GM19452 (cell line): ENCODE measurements around the gene SULF2.
"Not testable (repeated sequence)": the region's sequence is repeated elsewhere in the genome, so short reads cannot be mapped to it uniquely, and the experiment has no call there.

Source experiments
- ATAC-seq: cut with Tn5 transposase; IDR thresholded peaks from one replicate; pipeline ENCODE4 v1.9.1; 2021; ENCODE audit not compliant: unreplicated experiment

Gene SULF2

GRCh38 chr20:47785311-47785853, at the start of gene SULF2:
Gene SULF2 (minus strand): TSS chr20:47785481. CDS start chr20:47757363, 28,118 bp downstream.
- ATAC-seq, result no peak

- ATAC-seq, result not testable (repeated sequence)
These were observed 46.4 kb upstream of the SULF2 start for GRCh38 chr20:47831675-47832074.

- not testable (repeated sequence) for ATAC-seq
These were observed 41.4 kb upstream of the SULF2 start for GRCh38 chr20:47826716-47827115.

- not testable (repeated sequence) for ATAC-seq
These were observed 40.7 kb upstream of the SULF2 start for GRCh38 chr20:47826006-47826405.

DNA sequence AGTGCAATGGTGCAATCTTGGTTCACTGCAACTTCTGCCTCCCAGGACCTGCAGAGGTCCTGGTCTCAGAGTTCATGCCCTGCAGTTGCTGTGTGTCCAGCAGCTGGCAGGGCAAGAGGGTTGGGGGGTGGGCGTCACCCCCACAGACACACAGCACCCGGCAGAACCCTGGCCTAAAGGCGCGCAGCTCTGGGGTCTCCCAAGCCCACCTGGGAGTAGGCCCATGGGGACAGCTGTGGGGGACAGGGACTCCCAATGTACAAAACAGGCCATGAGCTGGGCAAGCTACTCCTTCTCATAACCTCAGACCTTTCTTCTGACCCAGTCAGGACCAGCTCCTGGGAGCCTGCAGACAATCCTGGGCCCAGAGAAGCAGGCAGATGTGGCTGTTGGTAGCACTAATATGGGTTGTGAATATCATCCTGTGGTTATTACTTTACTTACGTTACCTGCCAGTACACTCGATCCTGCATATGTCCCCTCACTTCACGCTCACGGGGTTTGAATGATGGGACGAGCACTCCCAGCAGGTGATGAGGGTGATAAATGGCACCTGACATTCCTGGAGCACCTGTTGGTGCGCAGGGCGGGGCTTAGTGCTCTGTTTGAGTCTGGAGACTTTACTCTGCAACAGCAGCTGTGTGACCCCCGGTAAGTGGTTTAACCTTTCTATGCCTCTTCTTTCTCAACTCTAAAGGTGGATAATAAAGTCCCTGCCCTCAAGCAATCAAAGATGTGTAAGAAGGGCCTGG, 39.9 kb upstream of the SULF2 start:
- ATAC-seq, result no peak

DNA sequence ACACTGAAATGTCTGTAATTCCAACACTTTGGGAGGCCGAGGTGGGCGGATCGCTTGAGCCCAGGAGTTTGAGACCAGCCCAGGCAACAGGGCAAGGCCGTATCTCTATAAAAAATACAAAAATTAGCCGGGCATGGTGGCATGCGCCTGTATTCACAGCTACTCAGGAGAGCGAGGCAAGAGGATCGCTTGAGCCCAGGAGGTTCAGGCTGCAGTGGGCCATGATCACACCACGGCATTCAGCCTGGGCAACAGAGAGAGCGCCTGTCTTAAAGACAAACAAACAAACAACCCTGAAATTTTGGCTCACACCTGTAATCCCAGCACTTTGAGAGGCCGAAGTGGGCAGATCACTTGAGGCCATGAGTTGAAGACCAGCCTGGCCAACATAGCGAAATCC, 38.7 kb upstream of the SULF2 start:
- ATAC-seq, result not testable (repeated sequence)

DNA sequence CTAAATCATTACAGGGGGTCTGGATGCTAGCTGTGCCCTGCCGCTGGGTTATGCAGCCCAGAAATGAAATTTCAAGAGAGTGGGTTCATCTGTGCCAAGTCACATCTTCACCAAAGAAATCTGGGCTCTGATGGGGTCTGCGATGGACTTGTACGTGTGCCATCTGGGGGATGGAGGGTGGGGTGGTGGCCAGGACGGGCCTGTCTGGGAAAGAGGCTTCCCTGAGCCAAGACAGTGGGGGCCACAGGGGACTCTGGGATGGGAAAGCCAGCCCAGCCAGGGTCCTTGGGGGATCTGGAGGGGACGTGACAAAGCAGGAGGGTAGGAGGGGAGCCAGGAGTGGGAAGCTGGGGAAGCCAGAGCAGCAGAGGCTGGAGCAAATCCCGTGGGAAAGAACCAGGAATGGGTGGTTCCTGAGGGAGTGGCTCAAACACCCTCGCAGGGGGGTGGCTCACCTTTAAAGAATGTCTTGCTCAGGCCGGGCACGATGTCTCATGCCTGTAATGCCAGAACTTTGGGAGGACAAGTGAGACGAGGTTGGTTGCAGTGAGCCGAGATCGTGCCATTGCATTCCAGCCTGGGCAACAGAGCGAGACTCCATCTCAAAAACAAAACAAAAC, 36.3 kb upstream of the SULF2 start:
- ATAC-seq, result no peak

GRCh38 chr20:47818996-47819609, 33.8 kb upstream of the SULF2 start:
- ATAC-seq, result no peak

- ATAC-seq, result no peak
These were observed 33.2 kb upstream of the SULF2 start for GRCh38 chr20:47818466-47818865.

- ATAC-seq, result no peak
These were observed 32.7 kb upstream of the SULF2 start for GRCh38 chr20:47818016-47818415.

GRCh38 chr20:47817573-47817972, 32.3 kb upstream of the SULF2 start:
- ATAC-seq, result no peak

- no peak for ATAC-seq
These were observed 31.5 kb upstream of the SULF2 start for GRCh38 chr20:47816487-47817451.

DNA sequence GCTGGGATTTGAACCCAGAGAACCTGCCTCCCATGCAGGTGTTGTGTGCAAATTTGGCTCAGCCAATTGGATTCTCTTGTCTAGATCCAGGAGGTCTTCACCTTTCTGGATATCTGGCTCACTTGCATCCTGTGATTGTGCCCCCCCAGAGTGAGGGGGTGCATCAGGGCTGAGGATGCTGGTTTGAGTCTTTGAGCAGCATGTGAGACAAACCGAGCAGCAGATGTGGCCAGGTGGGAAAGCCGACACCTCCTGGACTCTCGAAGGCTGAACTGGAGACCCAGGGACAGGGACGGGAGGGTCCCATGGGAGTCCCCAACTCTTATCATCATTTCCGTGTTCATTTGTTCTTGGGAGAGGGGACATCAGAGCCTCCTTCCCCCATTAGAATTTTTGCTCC, 30.6 kb upstream of the SULF2 start:
- ATAC-seq, result no peak

DNA sequence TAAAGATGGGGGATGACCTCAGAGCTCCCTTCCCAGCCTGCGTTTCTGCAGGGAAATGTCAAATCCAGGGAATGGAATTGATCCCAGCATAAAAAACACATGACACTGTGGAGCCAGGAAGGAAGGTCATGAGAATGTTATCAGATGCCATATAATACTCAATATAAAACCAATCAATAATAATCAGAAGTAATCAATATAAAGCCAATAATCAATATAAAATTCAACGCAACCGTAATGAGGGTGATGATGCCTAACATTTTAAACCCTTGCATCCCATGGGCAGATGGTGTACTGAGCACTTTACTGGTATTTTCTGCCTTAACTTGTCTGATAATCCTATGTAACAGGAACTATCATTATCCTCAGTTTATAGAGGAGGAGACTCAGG, 30.1 kb upstream of the SULF2 start:
- no peak for ATAC-seq

GRCh38 chr20:47814632-47815415, 29.5 kb upstream of the SULF2 start:
- ATAC-seq, result no peak

- no peak for ATAC-seq
These were observed 25.6 kb upstream of the SULF2 start for GRCh38 chr20:47810721-47811347.

DNA sequence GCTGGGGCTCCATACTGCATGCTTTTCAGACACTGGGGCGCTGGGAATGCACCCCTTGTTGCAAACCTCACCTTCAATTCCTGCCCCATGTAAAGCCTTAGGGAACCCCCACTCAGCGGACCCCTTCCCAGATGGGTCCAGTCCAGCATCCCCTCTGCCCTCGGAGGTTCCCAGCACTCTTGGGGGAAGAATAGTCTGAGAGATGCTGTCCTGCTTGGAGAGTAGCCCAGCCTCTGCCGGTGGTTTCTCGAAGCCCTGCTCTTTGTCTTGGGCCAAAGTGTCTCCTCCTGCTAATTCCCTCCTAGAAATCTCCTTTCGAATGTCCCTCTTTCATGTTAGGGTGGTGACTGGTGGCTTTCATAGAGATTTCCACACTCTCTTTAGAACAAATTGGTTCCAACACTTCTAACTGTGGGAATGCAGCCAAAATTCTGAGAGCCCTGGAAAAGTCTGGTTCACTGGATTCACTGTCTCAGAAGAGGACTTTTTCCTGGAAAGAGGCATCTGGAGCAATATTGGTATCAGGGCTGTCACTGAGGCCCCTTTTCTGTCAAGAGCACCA, 24.9 kb upstream of the SULF2 start:
- ATAC-seq, result no peak

GRCh38 chr20:47809161-47809960, 24.1 kb upstream of the SULF2 start:
- ATAC-seq, result no peak
